ENCODE results near the gene CTBP2. TPM values are rescaled to one million over a fixed set of nuclear protein-coding genes. Genes with fewer than 3 reads are reported as not detected.

The CTBP2 gene
- total and polyA plus RNA-seq, 2 of the 13 experiments (the other 11 are each of a cell fraction or from before 2014, with no cell fraction given): 0.08 TPM; not detected in 1

GRCh38 chr10:125124115-125124487, 36.3 kb downstream of the CTBP2 start (continued):
- TF ChIP-seq, protein P1, sequence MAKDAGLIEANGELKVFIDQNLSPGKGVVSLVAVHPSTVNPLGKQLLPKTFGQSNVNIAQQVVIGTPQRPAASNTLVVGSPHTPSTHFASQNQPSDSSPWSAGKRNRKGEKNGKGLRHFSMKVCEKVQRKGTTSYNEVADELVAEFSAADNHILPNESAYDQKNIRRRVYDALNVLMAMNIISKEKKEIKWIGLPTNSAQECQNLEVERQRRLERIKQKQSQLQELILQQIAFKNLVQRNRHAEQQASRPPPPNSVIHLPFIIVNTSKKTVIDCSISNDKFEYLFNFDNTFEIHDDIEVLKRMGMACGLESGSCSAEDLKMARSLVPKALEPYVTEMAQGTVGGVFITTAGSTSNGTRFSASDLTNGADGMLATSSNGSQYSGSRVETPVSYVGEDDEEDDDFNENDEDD (CRISPR knock-in tag; IDR thresholded peaks at IDR 0.05; ENCODE audit: borderline replicate concordance): no peak

- DNase-seq (ENCODE audit: low spot score): no peak
- no peaks in the 10 kb centered on the region for H3K36me3 ChIP-seq (replicated peaks in 1 of 2; ENCODE audit: control insufficient read depth in 1 of 2, insufficient read depth in 2 of 2, low read length in 2 of 2)
- intact Hi-C loops (cut with micrococcal nuclease; ENCODE audit: unreplicated experiment): no loop called here
- no peak for FAIRE-seq
- H3K9me3 ChIP-seq (ENCODE audit: low read length): no peaks in the 10 kb centered on the region
- H3K27me3 ChIP-seq (ENCODE audit: control insufficient read depth in 1 of 2, insufficient read depth in 2 of 2, low read length in 2 of 2): peaks cover 1 to 76% of the 10 kb centered on the region in 2 experiments; a peak in 4 of 5 replicates
- no peaks in the 10 kb centered on the region for H4K20me1 ChIP-seq (ENCODE audit: insufficient read depth, low read length)
- no peak overlapping the region for H3K4me2 ChIP-seq (ENCODE audit: low read depth, low read length)
- WGBS (ENCODE audit: low lambda C conversion rate): 19% methylated on average over 7 of the region's 13 CpGs
- ATAC-seq: no peak; the same call in 2 of the 3 replicates
- no peak overlapping the region for H3K9ac ChIP-seq (ENCODE audit: insufficient read depth, low read depth, low read length)
- no peak overlapping the region for H2AFZ ChIP-seq (ENCODE audit: low read length)
- H3K79me2 ChIP-seq (ENCODE audit: insufficient read depth, low read length): no peaks in the 10 kb centered on the region
- no peak overlapping the region; a peak in 1 of 6 replicates for H3K4me3 ChIP-seq (replicated peaks in 1 of 3; ENCODE audit: insufficient read depth in 1 of 3, low read depth in 2 of 3, low read length in 3 of 3)
- TF ChIP-seq POLR2A (IDR thresholded peaks at IDR 0.05; ENCODE audit: insufficient read depth in 1 of 2, low read depth in 2 of 2, low read length in 2 of 2) (no peak), ZNF235 (CRISPR knock-in tag; IDR thresholded peaks at IDR 0.05; ENCODE audit: borderline replicate concordance) (no peak), ZNF253 (CRISPR knock-in tag; IDR thresholded peaks at IDR 0.05; ENCODE audit: borderline replicate concordance) (no peak), HNRNPL (IDR thresholded peaks at IDR 0.05; ENCODE audit: low read depth, low read length) (0 out of 2 replicates have a peak, but pooled peaks have one; percentile 36), NFRKB (IDR thresholded peaks at IDR 0.05) (no peak)
- TF ChIP-seq, protein P2, sequence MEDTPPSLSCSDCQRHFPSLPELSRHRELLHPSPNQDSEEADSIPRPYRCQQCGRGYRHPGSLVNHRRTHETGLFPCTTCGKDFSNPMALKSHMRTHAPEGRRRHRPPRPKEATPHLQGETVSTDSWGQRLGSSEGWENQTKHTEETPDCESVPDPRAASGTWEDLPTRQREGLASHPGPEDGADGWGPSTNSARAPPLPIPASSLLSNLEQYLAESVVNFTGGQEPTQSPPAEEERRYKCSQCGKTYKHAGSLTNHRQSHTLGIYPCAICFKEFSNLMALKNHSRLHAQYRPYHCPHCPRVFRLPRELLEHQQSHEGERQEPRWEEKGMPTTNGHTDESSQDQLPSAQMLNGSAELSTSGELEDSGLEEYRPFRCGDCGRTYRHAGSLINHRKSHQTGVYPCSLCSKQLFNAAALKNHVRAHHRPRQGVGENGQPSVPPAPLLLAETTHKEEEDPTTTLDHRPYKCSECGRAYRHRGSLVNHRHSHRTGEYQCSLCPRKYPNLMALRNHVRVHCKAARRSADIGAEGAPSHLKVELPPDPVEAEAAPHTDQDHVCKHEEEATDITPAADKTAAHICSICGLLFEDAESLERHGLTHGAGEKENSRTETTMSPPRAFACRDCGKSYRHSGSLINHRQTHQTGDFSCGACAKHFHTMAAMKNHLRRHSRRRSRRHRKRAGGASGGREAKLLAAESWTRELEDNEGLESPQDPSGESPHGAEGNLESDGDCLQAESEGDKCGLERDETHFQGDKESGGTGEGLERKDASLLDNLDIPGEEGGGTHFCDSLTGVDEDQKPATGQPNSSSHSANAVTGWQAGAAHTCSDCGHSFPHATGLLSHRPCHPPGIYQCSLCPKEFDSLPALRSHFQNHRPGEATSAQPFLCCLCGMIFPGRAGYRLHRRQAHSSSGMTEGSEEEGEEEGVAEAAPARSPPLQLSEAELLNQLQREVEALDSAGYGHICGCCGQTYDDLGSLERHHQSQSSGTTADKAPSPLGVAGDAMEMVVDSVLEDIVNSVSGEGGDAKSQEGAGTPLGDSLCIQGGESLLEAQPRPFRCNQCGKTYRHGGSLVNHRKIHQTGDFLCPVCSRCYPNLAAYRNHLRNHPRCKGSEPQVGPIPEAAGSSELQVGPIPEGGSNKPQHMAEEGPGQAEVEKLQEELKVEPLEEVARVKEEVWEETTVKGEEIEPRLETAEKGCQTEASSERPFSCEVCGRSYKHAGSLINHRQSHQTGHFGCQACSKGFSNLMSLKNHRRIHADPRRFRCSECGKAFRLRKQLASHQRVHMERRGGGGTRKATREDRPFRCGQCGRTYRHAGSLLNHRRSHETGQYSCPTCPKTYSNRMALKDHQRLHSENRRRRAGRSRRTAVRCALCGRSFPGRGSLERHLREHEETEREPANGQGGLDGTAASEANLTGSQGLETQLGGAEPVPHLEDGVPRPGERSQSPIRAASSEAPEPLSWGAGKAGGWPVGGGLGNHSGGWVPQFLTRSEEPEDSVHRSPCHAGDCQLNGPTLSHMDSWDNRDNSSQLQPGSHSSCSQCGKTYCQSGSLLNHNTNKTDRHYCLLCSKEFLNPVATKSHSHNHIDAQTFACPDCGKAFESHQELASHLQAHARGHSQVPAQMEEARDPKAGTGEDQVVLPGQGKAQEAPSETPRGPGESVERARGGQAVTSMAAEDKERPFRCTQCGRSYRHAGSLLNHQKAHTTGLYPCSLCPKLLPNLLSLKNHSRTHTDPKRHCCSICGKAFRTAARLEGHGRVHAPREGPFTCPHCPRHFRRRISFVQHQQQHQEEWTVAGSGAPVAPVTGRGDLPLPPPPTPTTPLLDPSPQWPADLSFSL (CRISPR knock-in tag; IDR thresholded peaks at IDR 0.05): no peak
- CTCF ChIA-PET (ENCODE audit: low intra/inter-chr PET ratio, low total read pairs): no interaction called here
- H3K4me1 ChIP-seq (ENCODE audit: insufficient read depth, low read length): peaks cover 10% of the 10 kb centered on the region; the same call in 1 of the 2 replicates
- in situ Hi-C loops (cut with HindIII; ENCODE audit: extremely low pct_ligation_motif_present, low pct_unique_long_range_greater_than_20kb): no loop called here
- no TSS peak for BruUV-seq (replicated peaks)
- POLR2A ChIA-PET: no interaction called here
- no peak overlapping the region for H3K27ac ChIP-seq (ENCODE audit: extremely low read length, insufficient read depth, low read length)
Observed at GRCh38 chr10:125123476-125124114, 36.8 kb downstream of the CTBP2 start.

Measured in HepG2 (cell line).